HUES6 (cell line): ENCODE data around the gene CDC42EP3.

ENCODE experiments used
- H3K27ac ChIP-seq: 2 replicates; pipeline ENCODE4 v1.7.0; 2013; ENCODE audit warnings: low read depth, mild to moderate bottlenecking, low read length, inconsistent platforms
- H3K27me3 ChIP-seq: 2 replicates; pipeline ENCODE4 v1.6.1; 2013; ENCODE audit warnings: low read length; ENCODE audit not compliant: control insufficient read depth, insufficient read depth
- H3K36me3 ChIP-seq: 2 replicates; pipeline ENCODE4 v1.6.1; 2013; ENCODE audit warnings: low read length; ENCODE audit not compliant: control insufficient read depth, insufficient read depth
- H3K4me1 ChIP-seq: 2 replicates; pipeline ENCODE4 v1.6.1; 2013; ENCODE audit warnings: low read length; ENCODE audit not compliant: control insufficient read depth, insufficient read depth
- H3K4me3 ChIP-seq: 2 replicates; pipeline ENCODE4 v1.5.1; 2013; ENCODE audit warnings: low read depth, low read length
- H3K9ac ChIP-seq: one replicate; pipeline ENCODE4 v1.6.1; 2013; ENCODE audit warnings: mild to moderate bottlenecking, low read length
- H3K9me3 ChIP-seq: 2 replicates; pipeline ENCODE4 v1.6.1; 2013; ENCODE audit warnings: low read depth, low read length; ENCODE audit not compliant: control insufficient read depth, insufficient read depth

Gene CDC42EP3

GRCh38 chr2:37625796-37626571 lies 45.5 kb downstream of the CDC42EP3 start:
- Histone ChIP-seq H3K27ac (no peak overlapping the region), H3K4me3 (no peak overlapping the region), H3K36me3 (no peaks in the 10 kb centered on the region), H3K4me1 (no peaks in the 10 kb centered on the region), H3K27me3 (no peaks in the 10 kb centered on the region), H3K9ac (no peak overlapping the region), H3K9me3 (no peaks in the 10 kb centered on the region)

GRCh38 chr2:37625156-37625555 lies 46.3 kb downstream of the CDC42EP3 start:
- no peaks in the 10 kb centered on the region for H3K36me3 ChIP-seq
- H3K27me3 ChIP-seq = no peaks in the 10 kb centered on the region
- no peak overlapping the region for H3K27ac ChIP-seq
- no peak overlapping the region for H3K4me3 ChIP-seq
- no peaks in the 10 kb centered on the region for H3K4me1 ChIP-seq
- H3K9ac ChIP-seq = no peak overlapping the region
- no peaks in the 10 kb centered on the region for H3K9me3 ChIP-seq

- no peaks in the 10 kb centered on the region for H3K27me3 ChIP-seq
- no peak overlapping the region for H3K9ac ChIP-seq
- H3K9me3 ChIP-seq = no peaks in the 10 kb centered on the region
- H3K4me3 ChIP-seq = no peak overlapping the region
- no peaks in the 10 kb centered on the region for H3K4me1 ChIP-seq
- H3K36me3 ChIP-seq = no peaks in the 10 kb centered on the region
- no peak overlapping the region for H3K27ac ChIP-seq
Measured at GRCh38 chr2:37623971-37624900, 47.2 kb downstream of the CDC42EP3 start.

GRCh38 chr2:37623406-37623805 lies 48.0 kb downstream of the CDC42EP3 start:
- Histone ChIP-seq H3K9me3 (no peaks in the 10 kb centered on the region), H3K4me3 (no peak overlapping the region), H3K36me3 (no peaks in the 10 kb centered on the region), H3K27me3 (no peaks in the 10 kb centered on the region), H3K27ac (no peak overlapping the region), H3K4me1 (no peaks in the 10 kb centered on the region), H3K9ac (no peak overlapping the region)

- Histone ChIP-seq H3K9me3 (no peaks in the 10 kb centered on the region), H3K27me3 (no peaks in the 10 kb centered on the region), H3K4me3 (no peak overlapping the region), H3K27ac (no peak overlapping the region), H3K9ac (no peak overlapping the region), H3K36me3 (no peaks in the 10 kb centered on the region), H3K4me1 (no peaks in the 10 kb centered on the region)
Measured at GRCh38 chr2:37622450-37623100, 48.9 kb downstream of the CDC42EP3 start.

- H3K36me3 ChIP-seq = no peaks in the 10 kb centered on the region
- no peak overlapping the region for H3K27ac ChIP-seq
- no peak overlapping the region for H3K4me3 ChIP-seq
- H3K27me3 ChIP-seq = no peaks in the 10 kb centered on the region
- no peak overlapping the region for H3K9ac ChIP-seq
- no peaks in the 10 kb centered on the region for H3K4me1 ChIP-seq
- no peaks in the 10 kb centered on the region for H3K9me3 ChIP-seq
Measured at GRCh38 chr2:37621199-37621598, 50.2 kb downstream of the CDC42EP3 start.

- Histone ChIP-seq H3K4me3 (no peak overlapping the region), H3K9ac (no peak overlapping the region), H3K4me1 (no peaks in the 10 kb centered on the region), H3K27ac (no peak overlapping the region), H3K36me3 (no peaks in the 10 kb centered on the region), H3K27me3 (no peaks in the 10 kb centered on the region), H3K9me3 (no peaks in the 10 kb centered on the region)
Measured at GRCh38 chr2:37619959-37620300, 51.5 kb downstream of the CDC42EP3 start.

- no peak overlapping the region for H3K9ac ChIP-seq
- H3K27me3 ChIP-seq = no peaks in the 10 kb centered on the region
- H3K4me3 ChIP-seq = no peak overlapping the region
- H3K36me3 ChIP-seq = no peaks in the 10 kb centered on the region
- no peaks in the 10 kb centered on the region for H3K4me1 ChIP-seq
- no peaks in the 10 kb centered on the region for H3K9me3 ChIP-seq
- no peak overlapping the region for H3K27ac ChIP-seq
Measured at GRCh38 chr2:37619230-37619958, 52.0 kb downstream of the CDC42EP3 start.

- Histone ChIP-seq H3K9me3 (no peaks in the 10 kb centered on the region), H3K4me3 (no peak overlapping the region), H3K9ac (no peak overlapping the region), H3K27ac (no peak overlapping the region), H3K27me3 (no peaks in the 10 kb centered on the region), H3K36me3 (no peaks in the 10 kb centered on the region), H3K4me1 (no peaks in the 10 kb centered on the region)
Measured at GRCh38 chr2:37618326-37618725, 53.1 kb downstream of the CDC42EP3 start.

- Histone ChIP-seq H3K4me1 (no peaks in the 10 kb centered on the region), H3K27ac (no peak overlapping the region), H3K4me3 (no peak overlapping the region), H3K36me3 (no peaks in the 10 kb centered on the region), H3K9me3 (no peaks in the 10 kb centered on the region), H3K27me3 (no peaks in the 10 kb centered on the region), H3K9ac (no peak overlapping the region)
Measured at GRCh38 chr2:37617119-37617892, 54.1 kb downstream of the CDC42EP3 start.
